Bone marrow (tissue), 2 donors: Measurements from ENCODE around the gene TANGO2.

Source experiments
- DNase-seq, 2 donors: peaks; one replicate each; lab custom pipeline; 2025; lab: John Stamatoyannopoulos, UW

Gene TANGO2

DNA sequence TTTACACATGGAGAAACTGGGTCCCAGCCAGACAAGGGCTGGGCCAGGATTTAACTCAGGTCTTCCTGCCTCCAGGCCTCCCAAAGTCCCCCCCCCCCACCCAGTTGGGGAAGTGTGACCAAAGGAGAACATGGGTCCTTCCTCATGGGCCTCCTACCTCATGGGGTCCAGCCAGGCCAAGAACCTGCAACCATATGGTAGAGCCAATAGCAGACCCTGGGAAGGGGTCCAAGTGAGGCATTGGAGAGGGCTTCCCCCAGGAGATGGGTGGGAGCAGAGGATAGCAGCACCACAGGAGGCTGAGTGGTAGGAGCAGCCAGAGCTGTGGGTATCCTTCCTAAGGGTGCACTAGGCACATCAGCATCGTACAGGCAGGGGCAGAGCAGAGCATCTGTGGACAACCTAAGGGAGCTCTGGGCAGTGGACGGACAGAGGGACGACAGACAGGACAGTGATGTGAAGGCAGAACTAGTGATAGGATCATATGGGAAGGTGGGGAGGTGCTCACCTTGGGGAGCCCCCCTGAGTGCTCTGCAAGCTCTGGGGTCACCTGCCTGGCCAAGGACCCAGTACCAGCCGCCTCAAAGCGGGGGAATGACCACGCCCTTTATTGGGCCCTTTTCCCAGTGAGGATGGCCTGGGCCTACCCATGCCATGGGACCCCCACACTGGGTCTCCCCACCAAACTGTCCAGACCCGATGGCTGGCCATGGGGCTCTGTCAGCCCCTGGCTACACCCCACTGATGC lies 8.7 kb upstream of the TANGO2 start:
- no peak for DNase-seq

DNA sequence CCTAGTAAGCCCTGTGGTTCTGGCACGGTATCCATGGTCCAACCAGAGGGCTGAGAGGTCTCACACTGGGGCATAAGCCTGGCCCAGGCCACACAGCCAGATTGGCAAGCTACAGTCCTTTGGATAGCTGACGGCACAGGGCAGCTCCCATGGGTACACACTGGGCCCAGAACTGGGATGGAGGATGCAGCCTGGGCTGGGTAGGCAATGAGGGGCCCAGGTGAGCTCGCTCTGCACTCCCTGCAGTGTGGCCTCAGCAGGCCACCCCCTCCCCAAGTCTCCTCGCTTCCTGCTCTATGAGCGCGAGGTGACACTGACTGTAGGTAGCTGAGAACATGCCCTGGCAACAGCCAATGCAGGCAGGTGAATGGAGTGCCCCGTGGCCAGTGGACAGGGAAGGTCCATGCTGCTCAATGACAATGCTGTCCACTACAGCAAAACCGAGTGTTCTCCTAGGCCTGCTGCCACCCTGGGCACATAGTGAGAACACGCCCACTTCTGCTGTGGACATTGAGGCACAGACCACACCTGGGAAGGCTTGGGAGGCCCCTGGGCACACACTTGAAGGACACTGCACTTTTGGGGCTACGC lies 8.1 kb upstream of the TANGO2 start:
- no peak for DNase-seq

- DNase-seq, result peak in 1 of 2 donors; percentile 69
Measured at GRCh38 chr22:20013382-20013871, 7.5 kb upstream of the TANGO2 start.

- DNase-seq, result no peak
Measured at GRCh38 chr22:20014526-20015186, 6.3 kb upstream of the TANGO2 start.

DNA sequence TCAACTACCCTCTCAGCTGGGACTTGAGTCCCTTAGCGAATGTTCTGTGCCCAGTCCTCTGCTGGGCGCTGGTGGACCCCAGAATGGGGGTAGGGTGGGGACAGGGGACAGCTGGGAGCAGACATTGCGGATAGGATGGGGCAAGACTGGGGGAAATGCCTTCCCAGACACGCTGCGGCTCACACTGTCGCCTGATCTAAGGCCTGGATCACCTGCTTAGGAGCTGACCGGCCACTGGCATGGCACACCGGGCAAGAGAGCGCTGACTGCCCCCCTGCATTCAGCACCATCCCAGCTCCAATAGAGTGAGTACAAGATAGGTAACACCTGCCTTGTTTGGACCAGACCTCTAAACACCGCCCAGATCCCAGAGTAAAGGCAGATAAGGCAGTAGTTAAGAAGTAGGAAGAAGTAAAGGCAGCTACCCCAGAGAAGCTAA lies 5.7 kb upstream of the TANGO2 start:
- DNase-seq, result no peak

- no peak for DNase-seq
Measured at GRCh38 chr22:20015971-20016733, 4.8 kb upstream of the TANGO2 start.

DNA sequence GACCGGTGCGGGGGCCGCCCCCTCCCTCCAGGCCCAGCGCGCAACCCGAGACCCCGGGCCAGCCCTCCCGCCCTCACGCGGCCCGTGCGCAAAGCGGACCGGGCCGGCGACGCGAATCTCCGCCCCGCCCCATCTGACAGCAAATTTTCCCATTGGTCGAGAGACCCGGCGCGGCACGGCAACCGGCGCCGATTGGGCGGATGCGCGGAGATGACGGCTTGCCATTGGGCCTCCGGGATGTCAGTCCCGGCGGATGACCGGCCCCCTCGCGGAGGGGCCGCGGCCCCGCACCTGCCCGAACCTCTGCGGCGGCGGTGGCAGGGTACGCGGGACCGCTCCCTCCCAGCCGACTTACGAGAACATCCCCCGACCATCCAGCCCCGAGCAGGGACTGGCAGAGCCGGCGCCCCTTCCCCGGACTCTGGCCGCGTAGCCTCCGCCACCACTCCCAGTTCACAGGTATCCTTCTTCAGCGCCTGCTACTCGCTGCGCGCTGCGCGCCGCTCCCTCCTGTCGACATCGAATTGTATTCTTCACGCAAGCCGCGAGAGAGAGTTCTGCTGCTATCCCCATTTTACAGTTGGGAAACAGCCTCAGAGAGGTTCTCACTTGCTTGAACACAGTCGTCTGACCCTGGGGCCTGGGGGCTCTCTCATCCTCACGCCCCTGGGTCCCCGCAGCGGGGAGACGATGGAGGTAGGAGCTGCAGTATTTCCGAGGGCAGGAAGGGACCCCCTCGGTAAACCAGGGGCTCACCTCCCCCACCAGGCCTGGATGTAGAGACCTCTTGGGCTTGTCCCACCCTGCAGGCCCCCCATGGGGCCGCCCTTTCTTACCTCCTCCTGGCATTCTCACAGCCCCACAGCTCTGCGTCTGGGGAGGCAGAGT lies 3.9 kb upstream of the TANGO2 start, which contains the start of gene ARVCF:
TSS of gene ARVCF (minus strand) at position 90 of the 888 bp plus-strand sequence. CDS start 26,029 bp downstream, outside the sequence.
- peak; percentile 23 to 79 for DNase-seq

DNA sequence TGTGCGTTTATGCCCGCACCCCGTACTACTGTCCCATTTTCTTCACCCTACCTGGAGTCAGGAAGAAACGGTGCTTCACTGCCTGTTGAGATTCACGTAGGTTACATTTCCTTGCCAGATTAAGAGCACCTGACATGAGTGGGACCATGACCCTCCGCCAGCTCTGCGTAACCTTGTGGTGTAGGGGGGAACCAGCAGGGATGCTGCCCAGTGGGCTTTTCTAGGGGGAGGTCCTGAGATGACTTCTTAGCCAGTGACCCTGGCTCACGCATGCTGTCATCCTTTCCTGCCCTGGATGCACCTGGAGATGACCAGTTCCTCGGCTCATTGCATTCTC lies 3.3 kb upstream of the TANGO2 start:
- DNase-seq, result no peak

GRCh38 chr22:20018001-20018400 lies 2.9 kb upstream of the TANGO2 start:
- DNase-seq, result no peak

DNA sequence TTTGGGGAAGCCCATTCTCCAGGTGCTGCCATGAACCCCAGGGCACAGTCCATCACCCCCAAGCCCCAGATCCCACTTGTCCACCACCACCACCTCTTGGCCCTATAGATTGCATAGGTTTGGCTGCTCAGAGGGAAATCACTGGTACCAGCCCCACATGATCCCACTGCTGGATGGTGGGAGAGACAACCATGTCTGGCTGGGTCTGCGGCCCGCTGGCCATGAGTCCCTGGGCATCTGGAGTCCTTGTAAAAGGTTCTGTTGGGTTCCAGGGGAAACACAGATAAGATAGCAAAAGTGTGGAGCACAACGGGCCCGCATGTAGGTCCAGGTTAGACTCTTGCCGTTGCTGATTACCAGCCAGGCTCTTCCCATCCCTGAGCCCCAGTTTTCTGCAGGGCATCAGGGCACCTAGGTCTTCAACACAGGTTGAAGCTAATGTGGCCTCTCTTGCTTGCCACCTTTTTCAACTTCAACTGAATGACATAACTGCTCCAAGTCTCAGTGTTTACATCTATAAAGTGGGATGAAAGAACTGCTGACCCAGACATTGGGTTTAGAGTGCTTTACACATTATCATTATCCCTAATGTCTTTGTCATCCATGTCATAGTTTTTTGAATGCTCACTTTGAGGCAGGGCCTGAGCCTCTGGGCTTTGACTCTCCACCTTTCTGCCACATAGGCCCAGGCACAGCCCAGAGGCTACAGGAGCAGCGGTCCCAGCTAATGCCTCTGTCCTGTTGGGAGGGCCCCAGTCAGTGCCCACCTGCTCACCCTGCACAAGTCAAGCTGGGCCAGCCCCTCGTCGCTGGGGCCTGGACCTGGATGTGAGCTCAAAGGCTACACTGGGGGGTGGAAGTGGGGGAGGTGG lies 1.0 kb upstream of the TANGO2 start:
- no peak for DNase-seq

DNA sequence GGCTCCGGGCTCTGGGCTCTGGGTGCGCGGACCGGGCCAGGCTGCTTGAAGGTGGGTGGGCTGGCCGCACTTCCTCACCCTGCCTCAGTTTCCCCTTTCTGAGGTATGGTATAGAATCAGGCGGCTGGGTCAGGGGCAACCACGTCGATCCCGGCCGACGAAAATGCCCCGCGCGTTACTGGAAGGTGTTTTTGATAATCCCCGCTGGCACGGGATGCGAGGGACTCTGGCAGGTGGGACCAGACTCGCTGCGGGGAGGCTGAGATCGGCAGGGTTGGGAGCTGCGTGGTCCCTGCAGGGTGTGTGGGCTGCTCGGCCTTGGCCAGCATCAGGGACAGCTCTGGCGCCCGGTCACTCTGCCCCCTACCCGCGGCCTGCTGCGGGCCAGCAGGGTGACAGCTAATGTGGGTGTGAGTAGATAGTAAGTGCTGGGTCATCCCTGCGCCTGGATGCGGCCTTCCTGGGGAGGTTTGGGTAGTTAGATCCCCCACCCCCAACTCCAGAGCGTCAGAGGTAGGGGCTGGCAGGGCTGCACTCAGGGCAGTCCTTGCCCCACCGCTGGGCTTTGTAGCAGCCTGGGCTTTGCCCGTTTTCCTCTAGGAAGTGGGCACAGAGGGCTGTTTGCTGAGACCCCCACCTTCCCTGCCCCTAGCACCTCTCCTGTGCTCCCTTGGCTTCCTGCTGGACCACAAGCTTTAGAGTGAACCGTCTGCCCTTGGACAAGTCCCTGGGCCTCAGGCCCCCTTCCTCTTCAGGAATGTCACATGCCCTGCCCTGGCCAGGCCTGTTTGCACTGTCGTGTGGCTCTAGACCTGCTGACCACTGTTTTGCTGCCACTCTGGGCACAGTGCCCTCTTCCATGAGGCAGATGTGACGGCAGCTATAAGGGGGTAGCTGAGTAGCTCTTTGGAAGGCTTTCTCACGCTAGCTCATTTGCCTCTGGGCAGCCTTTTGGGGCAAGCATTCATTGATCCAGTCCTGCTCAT lies 579 bp downstream of the TANGO2 start:
- peak in 1 of 2 donors; percentile 53 for DNase-seq

GRCh38 chr22:20022231-20022977 lies 1.5 kb downstream of the TANGO2 start:
- no peak for DNase-seq

GRCh38 chr22:20022978-20023613 lies 2.2 kb downstream of the TANGO2 start:
- DNase-seq, result peak in 1 of 2 donors; percentile 12

GRCh38 chr22:20024225-20024624 lies 3.3 kb downstream of the TANGO2 start:
- DNase-seq, result no peak

- no peak for DNase-seq
Measured at GRCh38 chr22:20024650-20025397, 3.9 kb downstream of the TANGO2 start.

GRCh38 chr22:20025401-20026203 lies 4.7 kb downstream of the TANGO2 start:
- DNase-seq, result no peak
